Keratinocyte (primary cell): ENCODE measurements around the gene ITGB8.

ENCODE experiments used
- CTCF ChIP-seq, 3 experiments: IDR thresholded peaks in 1 of 3; conservative IDR thresholded peaks in 1 of 3; optimal IDR thresholded peaks in 1 of 3; 2 replicates in 2 of 3; 3 replicates in 1 of 3; pipeline versions ENCODE3 to v1.5.1; 2011; ENCODE audit warnings: low read length in 3 of 3, mild to moderate bottlenecking in 3 of 3, moderate library complexity in 2 of 3, control low read depth in 1 of 3, inconsistent platforms in 1 of 3; ENCODE audit not compliant: insufficient read depth in 2 of 3; ENCODE audit errors: extremely low read depth in 1 of 3
- EZH2 ChIP-seq: IDR thresholded peaks from one replicate; pipeline ENCODE4 v1.6.1; 2012; ENCODE audit warnings: inconsistent platforms, mild to moderate bottlenecking, low read length, moderate library complexity

- TF ChIP-seq CTCF (optimal IDR thresholded peaks at IDR 0.05 in 1 of 3, IDR thresholded peaks at IDR 0.05 in 1 of 3, conservative IDR thresholded peaks at IDR 0.05 in 1 of 3; ENCODE audit: extremely low read depth in 1 of 3, insufficient read depth in 2 of 3, low read length in 3 of 3) (no peak), EZH2 (no peak)
Measured at GRCh38 chr7:20282959-20283358, 47.7 kb upstream of the ITGB8 start.
